Hepatocyte (in vitro differentiated cells): ENCODE data around the gene ZSCAN23.

Experiments used
- CTCF ChIP-seq: fragments of 200-600 bp; sonication (generic); IDR thresholded peaks from 2 replicates; pipeline ENCODE4 v1.5.1; 2016; ENCODE audit warnings: antibody characterized with exemption, mild to moderate bottlenecking; ENCODE audit not compliant: poor library complexity
- EZH2phosphoT487 ChIP-seq: fragments of 200-600 bp; sonication (generic); IDR thresholded peaks from one replicate; pipeline ENCODE4 v1.6.1; 2018; ENCODE audit warnings: antibody characterized with exemption, mild to moderate bottlenecking, low read depth, moderate library complexity; ENCODE audit not compliant: unreplicated experiment, severe bottlenecking

- TF ChIP-seq CTCF: no peak
- TF ChIP-seq EZH2phosphoT487: no peak
Measured at GRCh38 chr6:28442586-28442985, 705 bp downstream of the ZSCAN23 start.
